ENCODE data around the gene THTPA. TPM values are rescaled to one million over a fixed set of nuclear protein-coding genes. Genes with fewer than 3 reads are reported as not detected.

THTPA gene
- total and polyA plus RNA-seq, 2 of the 4 experiments (the other 2 are of a cell fraction) = 5.0 to 9.2 TPM

DNA sequence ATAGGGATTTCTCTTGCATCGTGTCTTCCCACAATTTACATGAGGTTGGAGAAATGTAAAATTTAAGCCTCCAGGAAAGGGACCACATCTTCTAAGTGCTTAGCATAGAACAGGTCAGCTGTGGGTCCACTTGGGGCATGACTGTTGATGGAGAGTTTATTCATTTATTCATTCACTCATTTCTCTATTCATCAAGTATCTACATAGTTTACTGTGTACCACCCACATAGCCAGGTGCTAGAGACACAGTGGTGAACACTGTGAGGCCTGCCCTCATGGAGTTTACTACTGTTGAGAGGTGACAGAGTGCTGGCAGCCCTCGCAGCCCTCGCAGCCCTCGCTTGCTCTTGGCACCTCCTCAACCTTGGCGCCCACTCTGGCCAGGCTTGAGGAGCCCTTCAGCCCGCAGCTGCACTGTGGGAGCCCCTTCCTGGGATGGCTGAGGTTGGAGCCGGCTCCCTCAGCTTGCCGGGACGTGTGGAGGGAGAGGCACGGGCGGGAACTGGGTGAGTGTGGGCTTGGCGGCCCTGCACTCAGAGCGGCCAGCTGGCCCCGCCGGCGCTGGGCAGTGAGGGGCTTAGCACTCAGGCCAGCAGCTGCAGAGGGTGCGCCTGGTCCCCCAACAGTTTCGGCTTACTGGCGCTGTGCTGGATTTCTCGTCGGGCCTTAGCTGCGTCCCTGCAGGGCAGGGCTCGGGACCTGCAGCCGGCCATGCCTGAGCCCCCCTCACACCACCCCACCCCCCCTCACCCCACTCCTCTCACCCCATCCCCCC, 24.3 kb downstream of the THTPA start:
- H2BK20ac ChIP-seq (ENCODE audit: low read depth, low read length) = no peak overlapping the region
- no peak overlapping the region for H3K4ac ChIP-seq (ENCODE audit: low read depth, low read length)
- intact Hi-C loops (cut with micrococcal nuclease) = no loop called here
- H2BK15ac ChIP-seq (ENCODE audit: low read depth, low read length) = no peak overlapping the region
- no peaks in the 10 kb centered on the region for H3K36me3 ChIP-seq (ENCODE audit: control insufficient read depth, insufficient read depth, low read length)
- DNase-seq (no peak), ATAC-seq (ENCODE audit: low read depth) (no peak)
- in situ Hi-C loops (cut with MboI; ENCODE audit: low sequenced_read_pairs) = no loop called here
- no peaks in the 10 kb centered on the region for H3K9me1 ChIP-seq (ENCODE audit: insufficient read depth, low read length)
- no peak overlapping the region for H4K5ac ChIP-seq (ENCODE audit: low read depth, low read length)
- dilution Hi-C loops (cut with HindIII; ENCODE audit: low sequenced_read_pairs, unreplicated experiment) = no loop called here
- no peak overlapping the region for H2AK5ac ChIP-seq (ENCODE audit: low read depth, low read length)
- H3K4me3 ChIP-seq (ENCODE audit: insufficient read depth, low read depth, low read length) = no peak overlapping the region
- CTCF ChIA-PET = no interaction called here
- TF ChIP-seq USF2 (IDR thresholded peaks at IDR 0.05; ENCODE audit: low read depth, low read length) (no peak), RFX5 (IDR thresholded peaks at IDR 0.05; ENCODE audit: low read depth, low read length) (no peak), POLR2A (IDR thresholded peaks at IDR 0.05; ENCODE audit: low read depth, low read length) (no peak), MAFK (IDR thresholded peaks at IDR 0.05; ENCODE audit: low read depth, low read length) (no peak)
- 81% methylated on average over 5 of the region's 24 CpGs; no CpG with 5 or more reads in 1 of the 2 experiments for WGBS, 2 experiments (ENCODE audit: extremely low coverage in 2 of 2, insufficient read length in 1 of 2)
- no TSS peak for BruUV-seq (replicated peaks)
- no peak overlapping the region for H4K91ac ChIP-seq (ENCODE audit: insufficient read depth, low read depth, low read length)
- H3K14ac ChIP-seq (replicated peaks; ENCODE audit: low read depth, low read length) = no peak overlapping the region
- H3K18ac ChIP-seq (ENCODE audit: low read depth, low read length) = no peak overlapping the region
- H2AFZ ChIP-seq (replicated peaks; ENCODE audit: low read length, poor library complexity) = no peak overlapping the region
- H3K9me3 ChIP-seq (ENCODE audit: control insufficient read depth, insufficient read depth, low read length) = no peaks in the 10 kb centered on the region; the same call in 1 of the 2 replicates
- H2AK9ac ChIP-seq (replicated peaks; ENCODE audit: low read depth, low read length, poor library complexity) = no peak overlapping the region
- no peak overlapping the region for H2BK5ac ChIP-seq (ENCODE audit: low read depth, low read length, poor library complexity, severe bottlenecking)
- no peak overlapping the region for H3K27ac ChIP-seq (ENCODE audit: insufficient read depth, low read length)
- no peak overlapping the region for H2BK120ac ChIP-seq (ENCODE audit: low read depth, low read length)
- H3K27me3 ChIP-seq (ENCODE audit: control insufficient read depth, insufficient read depth, low read length) = peaks cover 48% of the 10 kb centered on the region
- POLR2A ChIA-PET (ENCODE audit: unreplicated experiment) = no interaction called here
- H3K4me1 ChIP-seq (ENCODE audit: control insufficient read depth, insufficient read depth, low read length) = no peaks in the 10 kb centered on the region
- no peak overlapping the region for H3K4me2 ChIP-seq (ENCODE audit: low read depth, low read length)
- H3K9ac ChIP-seq (ENCODE audit: low read depth, low read length) = no peak overlapping the region
- no peak overlapping the region for H3K56ac ChIP-seq (ENCODE audit: extremely low read depth, insufficient read depth, low read length)
- H3K79me1 ChIP-seq (ENCODE audit: low read depth in 1 of 2, low read length in 2 of 2) = no peaks in the 10 kb centered on the region
- no peak overlapping the region for H3K23ac ChIP-seq (ENCODE audit: low read depth, low read length)
- H4K8ac ChIP-seq (ENCODE audit: low read depth in 2 of 2, low read length in 2 of 2) = no peak overlapping the region
- H4K20me1 ChIP-seq (ENCODE audit: insufficient read depth, low read length) = no peaks in the 10 kb centered on the region; the same call in 1 of the 2 replicates

Data from IMR-90 (cell line).